NCI-H748 (cell line): ENCODE data around the gene ITGA1.

ENCODE experiments used
- DNase-seq: peaks from one replicate; lab custom pipeline; 2025; ENCODE audit not compliant: unreplicated experiment; lab: John Stamatoyannopoulos, UW

ITGA1 gene

DNA sequence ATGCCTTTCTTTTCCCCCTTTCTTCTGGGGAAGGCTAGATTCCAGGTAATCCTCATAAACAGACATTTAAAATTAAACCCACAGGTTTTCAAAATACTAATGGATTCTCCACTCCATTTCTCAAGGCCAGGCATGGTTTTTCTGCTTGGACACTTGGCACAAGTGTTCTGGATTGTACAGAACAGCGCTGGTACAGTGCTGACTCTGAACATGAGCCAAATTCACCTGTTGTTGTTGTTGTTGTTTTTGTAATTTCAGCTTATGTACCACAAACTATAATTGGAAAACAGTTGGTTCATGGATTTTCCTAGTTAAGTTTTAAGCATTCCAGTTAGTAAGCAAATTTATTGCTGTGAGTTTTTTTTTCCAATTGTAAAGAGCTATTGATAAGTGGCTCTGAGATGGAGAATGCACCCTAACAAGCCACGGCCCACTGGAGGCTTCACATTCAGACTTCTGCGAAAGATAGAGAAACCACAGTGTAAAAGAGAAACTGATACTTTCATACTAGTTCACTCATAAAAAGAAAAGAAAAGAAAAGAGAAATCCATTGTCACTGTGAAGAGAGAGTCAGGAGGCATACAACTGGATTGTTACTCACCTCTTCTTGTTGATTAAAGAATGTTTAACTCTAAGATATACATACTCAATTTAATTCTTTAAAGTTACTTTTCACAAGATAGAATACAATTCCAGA lies 16.2 kb upstream of the ITGA1 start:
- DNase-seq = no peak

DNA sequence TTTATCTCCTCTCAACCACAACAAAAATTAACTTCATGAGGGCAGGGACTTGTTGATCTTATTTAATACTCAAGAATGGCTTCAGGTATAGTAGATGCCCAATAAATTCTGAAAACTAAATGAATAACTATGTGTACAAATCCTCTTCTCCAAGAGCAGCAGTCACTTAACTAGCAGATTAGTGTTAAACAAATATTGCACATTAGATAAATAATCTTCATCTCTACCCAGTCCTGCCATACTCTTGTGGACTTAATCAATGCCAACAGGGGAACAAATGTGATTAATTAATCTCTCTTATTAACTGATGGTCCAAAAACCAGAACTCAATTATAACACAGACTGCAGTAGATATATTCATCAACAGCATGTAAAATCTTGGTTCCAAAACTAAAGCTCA lies 15.0 kb upstream of the ITGA1 start:
- no peak for DNase-seq

DNA sequence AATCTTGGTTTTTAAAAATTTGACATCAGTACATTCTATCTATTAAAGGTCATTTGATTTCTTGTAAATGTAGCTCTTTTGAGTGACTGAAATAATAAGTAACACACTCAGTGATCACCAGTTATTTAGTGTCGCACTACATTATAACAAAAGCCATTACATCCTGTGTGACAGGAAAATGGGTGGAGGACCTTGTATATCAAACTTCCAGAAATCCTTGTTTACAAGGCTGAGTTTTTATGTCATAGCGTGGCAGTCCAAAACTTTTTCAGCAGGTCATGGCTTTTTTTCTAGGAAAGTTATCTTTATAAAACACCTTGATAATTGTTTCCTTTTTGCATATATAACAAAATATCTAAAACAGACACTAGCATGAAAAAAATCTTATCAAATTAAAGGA lies 14.4 kb upstream of the ITGA1 start:
- DNase-seq = no peak

DNA sequence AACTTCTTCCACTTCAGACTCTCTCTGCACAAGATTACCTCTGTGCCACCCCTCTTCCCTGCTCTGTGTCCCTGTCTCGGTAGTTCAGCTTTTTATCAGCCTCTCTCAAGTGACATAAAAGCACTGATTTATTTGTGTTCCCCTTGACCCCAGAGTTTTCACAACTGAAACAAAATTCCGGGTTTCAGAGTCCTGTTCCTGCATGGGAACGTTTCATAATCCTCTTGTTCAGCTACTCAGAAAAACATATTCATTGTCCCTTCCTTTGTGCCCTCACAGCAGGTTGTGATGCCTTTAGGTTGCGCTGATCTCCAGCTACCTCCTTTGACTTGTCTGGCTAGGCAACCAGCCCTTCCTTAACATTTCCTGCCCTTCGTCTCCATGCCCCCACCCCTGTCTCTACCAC lies 13.7 kb upstream of the ITGA1 start:
- no peak for DNase-seq

DNA sequence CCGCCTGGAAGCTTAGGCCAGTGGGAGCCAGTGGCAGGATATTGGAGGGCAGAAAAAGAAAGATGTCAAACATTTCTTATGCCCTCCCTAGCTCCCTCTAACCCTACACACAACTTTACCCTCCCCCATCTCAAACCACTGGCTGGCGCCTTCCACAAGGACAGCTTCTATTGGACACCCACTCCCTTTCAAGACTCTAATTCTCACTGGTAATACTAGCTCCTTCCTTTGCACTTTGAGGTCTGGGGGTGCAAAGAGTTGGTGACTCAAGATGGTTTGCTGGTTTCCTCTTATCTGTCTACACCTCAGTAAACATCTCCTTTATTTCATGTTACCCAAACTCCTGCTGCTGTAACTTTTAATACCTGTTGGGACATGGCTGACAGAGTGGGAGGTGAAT lies 11.6 kb upstream of the ITGA1 start:
- no peak for DNase-seq

DNA sequence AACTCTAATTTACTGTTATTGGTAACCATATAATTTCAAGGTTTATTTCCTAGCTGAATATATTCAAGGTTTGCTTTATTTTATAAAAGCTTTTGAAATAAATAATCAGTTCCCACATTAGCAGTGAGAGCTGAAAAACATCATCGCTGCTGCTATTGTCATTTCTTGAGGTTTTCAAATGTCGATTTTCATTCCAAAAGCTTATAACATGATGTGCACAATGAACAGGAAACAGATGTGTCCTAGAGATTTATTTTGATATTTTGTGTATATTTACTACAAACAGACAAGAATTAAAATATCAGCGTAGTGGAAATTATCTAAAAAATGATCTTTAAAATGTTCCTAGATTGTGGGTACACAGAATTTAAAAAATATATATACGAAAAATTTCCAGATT lies 10.5 kb upstream of the ITGA1 start:
- DNase-seq = no peak

DNA sequence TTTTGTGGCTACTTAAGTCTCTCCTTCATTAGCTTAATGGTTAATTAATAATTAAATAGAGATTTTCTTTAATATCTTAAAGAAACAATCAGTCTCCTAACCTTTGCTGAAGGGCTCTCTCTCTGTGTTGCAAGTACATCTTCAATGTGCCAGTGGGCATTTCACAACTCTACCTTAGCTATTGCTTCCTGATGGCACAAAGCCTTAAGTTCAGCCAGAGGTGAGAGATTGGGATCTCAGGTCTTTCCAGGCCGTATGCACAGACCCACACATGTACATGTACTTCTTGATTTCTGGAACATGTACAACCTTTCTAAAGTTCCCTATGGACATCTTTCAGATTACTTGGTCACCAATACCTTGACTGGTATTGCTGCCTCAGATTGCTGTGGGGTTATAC lies 8.9 kb upstream of the ITGA1 start:
- DNase-seq = no peak

DNA sequence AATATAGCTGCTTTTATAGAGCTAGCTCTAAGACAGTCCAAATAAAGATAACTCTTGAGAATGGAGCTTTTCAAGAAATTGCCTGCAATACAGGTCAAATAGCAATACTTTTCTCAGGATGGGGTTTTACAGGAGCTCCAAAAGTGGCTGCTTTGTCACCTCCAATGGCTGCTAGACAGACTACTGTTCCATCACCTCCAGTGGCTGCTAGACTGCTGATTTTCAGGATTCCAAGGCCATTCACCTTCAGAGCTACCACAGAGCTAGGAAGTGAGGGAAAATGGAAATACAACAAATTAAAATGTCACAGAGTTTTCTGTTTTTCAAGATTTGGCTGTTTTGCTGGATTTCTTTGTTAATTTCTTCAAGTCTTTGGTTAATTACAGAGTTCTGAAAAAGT lies 8.5 kb upstream of the ITGA1 start:
- no peak for DNase-seq

DNA sequence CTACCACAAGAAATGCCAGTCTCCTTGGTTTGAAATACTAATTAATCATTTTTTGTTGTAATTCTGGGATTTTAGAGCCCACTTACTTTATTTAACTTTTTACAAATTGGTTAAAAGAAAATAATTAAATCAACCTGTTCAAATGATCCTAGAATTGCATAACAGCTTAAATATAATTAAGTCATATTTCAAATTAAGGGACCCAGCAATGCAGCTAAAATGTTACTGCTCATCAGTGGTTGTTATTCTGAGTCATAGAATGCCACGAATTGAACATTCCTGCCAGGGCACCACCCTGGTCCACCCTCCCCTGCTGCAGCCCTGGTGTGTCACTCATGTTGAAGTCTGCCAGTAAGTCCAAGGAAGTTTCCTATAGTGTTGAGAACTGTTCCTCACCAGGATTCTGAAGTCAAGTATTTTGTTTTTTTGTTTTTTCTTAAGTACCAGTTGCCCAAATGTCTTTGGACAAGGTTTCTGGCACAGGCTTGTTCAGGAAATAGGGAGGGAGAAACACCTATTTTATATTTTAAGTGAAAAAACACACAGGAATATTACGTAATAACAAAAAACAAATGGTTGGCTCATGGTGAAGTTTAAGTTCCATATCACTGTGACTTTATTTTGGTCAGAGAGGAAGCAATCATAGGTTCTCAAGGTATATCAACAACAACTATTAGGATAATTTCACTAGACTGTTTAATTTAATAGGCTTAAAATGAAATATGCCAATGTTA lies 4.3 kb upstream of the ITGA1 start:
- DNase-seq = no peak

DNA sequence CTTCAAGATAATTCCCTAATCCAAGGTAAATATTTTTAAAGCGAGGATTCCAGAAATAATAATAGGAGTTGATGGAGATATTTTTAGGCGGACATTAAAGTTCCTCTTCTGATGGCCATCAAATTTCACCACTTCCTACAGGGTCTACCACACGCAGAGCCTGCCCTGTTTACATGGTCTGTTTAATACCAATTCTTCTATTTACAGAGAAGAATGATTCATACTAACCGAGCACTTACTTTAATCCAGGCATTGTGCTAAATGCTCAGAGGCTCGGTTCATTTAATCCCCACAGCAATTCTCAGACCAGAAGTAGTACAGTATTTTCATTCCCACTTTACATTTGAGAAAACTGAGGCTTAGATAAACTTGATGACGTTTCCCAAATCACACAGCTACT lies 3.0 kb upstream of the ITGA1 start:
- DNase-seq = no peak

DNA sequence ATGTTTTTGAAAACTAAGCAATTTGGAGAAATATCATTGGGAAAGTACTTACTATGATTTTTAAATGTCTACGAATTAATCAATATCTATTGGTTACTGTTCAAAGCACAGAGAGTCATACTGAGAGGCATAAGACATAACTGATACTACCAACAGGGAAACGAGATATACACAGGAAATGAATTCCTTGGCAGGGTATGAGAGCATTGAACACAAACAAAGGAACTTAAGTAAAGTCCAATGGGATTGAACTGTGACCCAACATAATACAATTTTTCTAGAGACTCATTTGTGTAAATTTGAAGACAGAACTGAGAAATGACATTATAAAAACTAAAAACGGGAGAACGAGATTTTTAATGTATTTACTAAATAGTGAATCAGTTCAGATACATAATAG lies 1.3 kb upstream of the ITGA1 start:
- no peak for DNase-seq

DNA sequence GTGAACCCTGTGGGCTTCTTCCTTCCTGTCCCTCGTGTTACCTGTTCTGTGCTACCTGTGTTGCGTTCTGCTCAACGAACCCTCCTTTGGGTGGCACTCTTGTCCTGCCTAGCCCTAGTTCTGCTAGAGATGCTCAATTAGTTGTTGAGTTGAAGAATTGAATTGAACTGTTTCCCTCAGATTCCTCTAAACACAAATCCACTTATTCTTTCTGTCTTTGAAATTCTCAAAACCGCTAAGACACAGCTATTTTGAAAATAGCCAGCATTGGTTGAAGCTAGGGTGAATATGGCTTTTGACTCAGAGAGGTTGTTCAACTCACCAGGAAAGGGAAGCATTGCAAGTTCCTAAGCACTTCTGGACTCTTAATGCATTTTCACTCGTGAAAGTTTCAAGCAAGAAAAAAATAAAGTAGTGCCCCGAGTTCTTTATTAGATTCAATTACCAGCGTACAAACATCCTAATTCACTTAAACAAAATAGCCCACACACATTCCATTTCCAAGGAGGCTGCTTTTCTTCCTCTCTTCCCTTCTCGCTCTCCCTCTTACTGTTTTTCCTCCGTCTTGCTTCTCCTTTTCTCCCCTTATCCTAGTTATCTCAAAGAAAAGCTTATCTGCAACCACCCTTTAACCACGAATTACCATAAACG lies 642 bp upstream of the ITGA1 start:
- peak; percentile 77 for DNase-seq

DNA sequence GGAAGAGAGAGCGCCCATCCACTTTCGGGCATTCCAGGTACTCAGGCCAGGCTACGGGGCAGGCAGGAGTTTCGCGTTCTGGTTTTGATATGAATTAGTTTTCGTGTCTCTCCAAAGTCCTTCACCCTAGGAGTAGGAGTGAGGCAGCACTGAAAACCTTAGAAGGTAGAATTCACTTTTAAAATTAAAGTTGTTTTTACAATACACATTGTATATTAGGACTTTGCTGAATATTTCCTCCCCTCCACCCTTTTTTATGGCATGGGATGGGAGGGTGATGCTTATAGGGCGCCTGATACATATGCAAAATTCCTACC lies 747 bp downstream of the ITGA1 start:
- DNase-seq = no peak

DNA sequence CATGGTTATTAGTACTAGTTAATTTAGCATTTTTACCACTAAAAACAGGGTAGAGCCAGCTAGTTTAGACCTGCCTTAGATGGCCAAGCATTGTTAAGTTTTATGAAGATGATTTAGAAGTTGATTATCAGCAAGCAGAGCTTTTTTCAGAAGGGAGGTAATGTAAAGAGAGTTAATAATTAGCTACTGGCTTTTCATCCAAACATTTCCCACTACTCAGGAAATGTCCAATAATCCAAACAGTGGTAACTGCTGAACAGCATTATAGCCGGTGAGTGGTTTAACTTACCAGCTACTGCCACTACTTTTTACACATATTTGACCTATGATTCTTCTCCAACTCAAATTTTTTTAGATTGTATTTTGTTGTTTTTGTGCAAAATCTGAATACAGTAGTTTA lies 1.7 kb downstream of the ITGA1 start:
- DNase-seq = no peak

DNA sequence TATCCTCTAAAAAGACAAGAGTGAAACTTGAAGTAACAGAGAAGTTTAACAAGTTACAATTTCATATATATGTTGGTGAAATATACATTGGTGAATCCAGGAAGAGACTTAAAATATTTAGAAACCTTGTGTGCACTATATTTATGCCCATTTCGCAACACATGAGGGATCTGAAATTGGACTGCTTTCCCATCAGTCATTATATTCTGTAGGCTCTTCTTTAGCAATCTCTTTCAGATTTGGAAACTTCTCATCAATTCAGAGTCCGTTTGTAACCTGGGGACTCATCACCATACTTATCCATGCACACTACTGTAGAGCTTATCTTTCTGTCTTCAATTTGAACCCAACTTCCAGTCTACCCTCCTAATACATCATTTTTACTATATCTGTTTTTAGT lies 2.1 kb downstream of the ITGA1 start:
- no peak for DNase-seq

DNA sequence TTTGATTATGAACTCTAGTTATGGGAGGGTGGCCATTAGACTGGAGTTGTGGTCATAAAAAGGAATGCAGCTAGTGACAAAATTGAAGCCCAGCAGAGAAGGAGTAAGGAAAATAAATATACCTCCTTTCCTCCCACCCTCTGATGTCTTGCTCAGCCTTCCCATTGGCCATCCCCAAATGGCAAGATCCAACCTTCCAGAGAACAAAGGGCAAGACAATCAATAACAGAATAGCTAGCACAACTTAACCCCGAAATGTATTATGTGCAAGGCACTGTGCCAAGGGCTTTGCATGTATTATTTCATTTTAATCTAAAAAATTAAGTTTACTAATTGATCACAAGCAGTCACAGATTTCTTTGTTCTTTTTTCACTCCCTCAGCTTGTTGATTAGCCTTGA lies 3.6 kb downstream of the ITGA1 start:
- no peak for DNase-seq

DNA sequence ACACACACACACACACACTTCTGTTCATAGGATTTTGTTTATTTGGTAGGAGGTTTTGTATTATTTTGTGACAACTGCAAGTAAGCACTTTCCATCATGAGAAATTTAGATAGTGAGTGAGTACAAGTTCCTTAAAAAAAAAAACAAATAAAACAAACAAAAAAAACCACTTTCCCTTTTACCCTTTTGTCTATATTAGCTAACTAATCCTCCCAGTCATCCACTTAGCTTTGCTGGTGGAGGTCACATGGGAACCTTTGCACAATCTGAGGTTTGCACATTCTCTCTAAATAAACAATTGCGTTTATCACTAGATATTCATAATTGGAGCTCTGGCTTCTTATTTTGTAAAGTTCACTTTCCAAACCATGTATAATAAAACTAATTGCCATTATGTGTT lies 6.8 kb downstream of the ITGA1 start:
- no peak for DNase-seq

DNA sequence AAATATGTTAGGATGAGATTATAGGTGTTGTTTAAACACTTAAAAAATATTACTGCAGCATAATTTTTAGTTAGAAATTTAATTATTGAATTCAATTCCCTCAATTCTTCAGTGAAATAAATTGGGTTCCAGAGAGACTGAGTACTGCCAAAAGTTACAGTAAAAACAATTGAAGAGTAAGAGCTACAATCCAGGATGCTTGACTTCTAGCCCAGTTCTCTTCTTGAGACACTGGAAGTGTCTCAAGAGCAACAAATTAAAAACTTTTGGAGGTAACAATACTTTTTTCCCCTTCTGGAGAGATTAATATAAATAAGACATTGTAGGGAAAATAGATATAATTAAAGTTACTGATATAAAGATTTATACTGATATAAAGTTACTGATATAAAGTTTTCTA lies 8.3 kb downstream of the ITGA1 start:
- no peak for DNase-seq

DNA sequence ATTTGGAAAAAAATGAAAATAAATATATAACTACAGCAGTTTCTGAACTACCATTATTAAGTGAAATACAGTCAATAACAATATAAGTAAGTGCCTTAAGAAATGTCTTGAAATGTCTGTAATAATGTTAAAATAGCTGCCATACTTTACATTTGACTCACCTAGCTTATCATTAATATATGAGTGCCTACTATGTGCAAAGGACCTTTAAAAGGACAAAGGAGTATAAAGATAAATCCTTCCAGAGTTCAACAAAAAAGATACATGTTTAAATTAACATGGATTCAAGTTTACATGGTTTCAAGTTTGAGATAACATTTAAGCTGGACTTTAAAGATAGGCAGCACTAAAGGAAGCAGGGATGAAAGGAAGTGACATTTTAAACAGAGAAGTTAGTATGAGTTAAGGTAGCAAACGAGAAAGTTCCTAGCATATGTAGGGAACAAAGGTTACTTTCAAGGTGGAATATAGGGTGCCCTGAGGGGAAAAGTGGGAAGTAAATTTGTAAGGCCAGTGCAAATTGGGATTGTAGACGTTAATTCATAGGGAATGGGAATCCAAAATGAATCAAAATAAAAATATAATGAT lies 8.9 kb downstream of the ITGA1 start:
- no peak for DNase-seq

DNA sequence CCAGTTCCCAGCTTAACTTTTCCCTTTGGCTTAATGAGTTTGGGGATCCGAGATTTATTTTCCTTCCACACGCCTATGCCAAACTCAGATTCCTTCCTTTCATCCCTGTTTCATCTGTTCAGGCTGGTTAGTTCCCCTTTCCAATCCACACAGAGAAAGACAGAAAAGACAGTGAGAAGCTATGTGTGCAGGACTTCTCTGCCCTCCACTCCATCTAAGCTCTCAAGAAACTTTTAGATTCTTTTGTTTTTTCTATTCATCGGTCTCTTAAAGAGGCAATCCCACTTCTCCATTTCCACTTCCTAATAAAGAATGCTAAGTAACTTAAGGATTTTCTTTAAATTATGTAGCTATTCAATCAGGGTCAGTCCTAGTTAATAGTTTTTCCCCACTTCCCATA lies 11.2 kb downstream of the ITGA1 start:
- DNase-seq = no peak

DNA sequence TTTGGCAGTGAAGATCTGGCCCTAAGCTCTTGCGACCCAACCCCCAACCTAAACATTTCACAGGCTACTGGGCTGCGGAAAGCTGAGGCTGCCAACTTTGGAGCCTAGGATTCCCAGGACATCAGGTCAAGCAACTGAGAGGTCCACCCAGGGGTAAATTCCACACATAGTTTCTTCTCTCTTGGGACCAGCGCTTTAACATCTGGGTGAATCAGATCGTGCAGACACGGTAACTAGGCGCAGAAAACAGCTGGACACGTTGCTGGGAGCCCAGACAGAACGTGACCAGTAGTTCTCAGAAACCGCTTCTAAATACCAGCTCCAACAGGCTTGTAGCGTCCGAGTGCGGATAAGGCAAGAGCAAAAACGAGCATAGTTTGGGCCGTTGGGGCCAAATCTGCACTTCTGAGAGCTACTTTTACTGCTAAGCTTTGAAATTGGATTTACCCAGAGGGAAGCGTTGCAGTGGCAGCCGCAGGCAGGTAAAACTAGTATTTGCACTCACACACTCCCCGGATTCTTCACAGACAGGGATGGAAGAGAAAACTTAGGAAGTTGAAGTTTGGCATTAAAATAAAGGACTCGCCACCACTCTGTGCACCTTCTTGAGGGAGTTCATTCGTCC lies 11.8 kb downstream of the ITGA1 start:
- DNase-seq = peak; percentile 47

DNA sequence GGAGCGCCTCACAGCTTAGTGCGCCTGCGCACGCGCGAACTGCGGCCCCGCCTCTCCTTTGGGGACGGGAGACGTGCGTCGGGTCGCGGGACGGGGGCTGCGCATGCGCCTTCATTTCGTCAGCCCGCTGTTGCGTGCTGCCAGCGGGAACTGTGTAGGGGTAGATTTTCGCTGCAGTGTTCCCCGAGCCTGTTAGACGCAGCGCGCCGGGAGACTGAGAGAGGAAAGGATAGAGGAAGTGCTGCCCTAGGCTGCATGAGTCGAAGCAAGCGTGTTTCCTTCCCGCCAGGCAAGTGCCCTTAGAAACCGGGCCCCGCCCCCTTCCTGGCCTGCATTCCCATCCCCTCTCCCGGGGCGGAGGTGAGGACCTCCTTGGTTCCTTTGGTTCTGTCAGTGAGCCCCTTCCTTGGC lies 12.3 kb downstream of the ITGA1 start:
- DNase-seq = peak; percentile 96
